ENCODE data around the gene SIRT4. TPM values are rescaled to one million over a fixed set of nuclear protein-coding genes. Genes with fewer than 3 reads are reported as not detected.
A peak's percentile ranks its signal among the peaks of the same experiment; 100 is the strongest.

Gene SIRT4
- total RNA-seq, 1 experiment from 2014 or later: 2.1 TPM

GRCh38 chr12:120257041-120257821 lies 44.9 kb upstream of the SIRT4 start:
- H2BK12ac ChIP-seq (ENCODE audit: insufficient read length, low read depth, low read length): no peak overlapping the region
- H3K4me2 ChIP-seq (ENCODE audit: insufficient read depth, insufficient read length, low read length): peak overlapping the region; percentile 6
- no peaks in the 10 kb centered on the region for H3K23me2 ChIP-seq (ENCODE audit: insufficient read length, low read depth, low read length, poor library complexity, severe bottlenecking)
- Mint-ChIP-seq H3K36me3 (ENCODE audit: insufficient read depth in 1 of 3, low read depth in 3 of 3) (peaks cover 2 to 15% (median 6%) of the 10 kb centered on the region in 3 experiments; a peak in 6 of 7 replicates), H3K9me3 (no peaks in the 10 kb centered on the region), H3K27me3 (ENCODE audit: low read depth) (no peaks in the 10 kb centered on the region), H3K4me1 (peaks cover 43 to 46% of the 10 kb centered on the region in 2 experiments), H3K27ac (peak overlapping the region; percentile 25 to 84 (median 46); a peak in 4 of 7 replicates), H3K4me3 (peak overlapping the region in 1 of 2 experiments; percentile 40; a peak in 2 of 5 replicates)
- TF ChIP-seq CTCF (conservative IDR thresholded peaks at IDR 0.05): no peak
- H2BK120ac ChIP-seq (ENCODE audit: low read depth, low read length, poor library complexity, severe bottlenecking): no peak overlapping the region
- no peaks in the 10 kb centered on the region for H3K9me3 ChIP-seq (ENCODE audit: control insufficient read depth, low read depth, low read length)
- no peak overlapping the region for H2BK20ac ChIP-seq (ENCODE audit: low read depth, low read length, poor library complexity, severe bottlenecking)
- H4K8ac ChIP-seq (replicated peaks; ENCODE audit: insufficient read length, low read depth, low read length): no peak overlapping the region
- H4K5ac ChIP-seq (ENCODE audit: insufficient read length, low read depth, low read length): no peak overlapping the region
- H3K4me1 ChIP-seq (ENCODE audit: insufficient read depth, low read length): peaks cover 8% of the 10 kb centered on the region; the same call in 1 of the 2 replicates
- peak; percentile 40 for DNase-seq
- WGBS (ENCODE audit: extremely low coverage, insufficient read length, low lambda C conversion rate): no CpG with 5 or more reads among the region's 9 CpGs
- no peak overlapping the region for H3K56ac ChIP-seq (ENCODE audit: insufficient read length, low read depth, low read length)
- no peak overlapping the region for H2BK15ac ChIP-seq (ENCODE audit: low read depth, low read length)
- H3K23ac ChIP-seq (ENCODE audit: insufficient read length, low read depth, low read length): no peak overlapping the region
- no peak overlapping the region for H3K14ac ChIP-seq (ENCODE audit: insufficient read depth, low read length)
- H3K79me1 ChIP-seq (ENCODE audit: insufficient read depth, low read depth, low read length, poor library complexity, severe bottlenecking): no peaks in the 10 kb centered on the region
- H3T11ph ChIP-seq (ENCODE audit: low read length): no peak overlapping the region
- H4K20me1 ChIP-seq (ENCODE audit: control insufficient read depth, insufficient read depth, insufficient read length): no peaks in the 10 kb centered on the region
- no peaks in the 10 kb centered on the region for H3K27me3 ChIP-seq (ENCODE audit: insufficient read depth, low read length)
- no peak overlapping the region for H4K91ac ChIP-seq (ENCODE audit: insufficient read length, low read depth, low read length)
- H2AK5ac ChIP-seq (ENCODE audit: insufficient read length, low read length): no peak overlapping the region
- H3K79me2 ChIP-seq (ENCODE audit: insufficient read depth, low read length): peaks cover 29% of the 10 kb centered on the region; the same call in 1 of the 2 replicates
- H3K27ac ChIP-seq (ENCODE audit: insufficient read length, low read depth, low read length): no peak overlapping the region
- no peak overlapping the region for H3K4ac ChIP-seq (ENCODE audit: low read depth, low read length)
- no peak overlapping the region for H2AFZ ChIP-seq (ENCODE audit: low read length)
- H3K9ac ChIP-seq (ENCODE audit: extremely low read depth, insufficient read length, low read length): no peak overlapping the region
- no peak overlapping the region for H2BK5ac ChIP-seq (ENCODE audit: insufficient read length, low read length)
- H3K18ac ChIP-seq (ENCODE audit: insufficient read length, low read depth, low read length): no peak overlapping the region

Data from H9 (cell line).